ENCODE data around the gene GALNT9.
"Not testable (repeated sequence)": the region's sequence is repeated elsewhere in the genome, so short reads cannot be mapped to it uniquely, and the experiment has no call there.

The GALNT9 gene

DNA sequence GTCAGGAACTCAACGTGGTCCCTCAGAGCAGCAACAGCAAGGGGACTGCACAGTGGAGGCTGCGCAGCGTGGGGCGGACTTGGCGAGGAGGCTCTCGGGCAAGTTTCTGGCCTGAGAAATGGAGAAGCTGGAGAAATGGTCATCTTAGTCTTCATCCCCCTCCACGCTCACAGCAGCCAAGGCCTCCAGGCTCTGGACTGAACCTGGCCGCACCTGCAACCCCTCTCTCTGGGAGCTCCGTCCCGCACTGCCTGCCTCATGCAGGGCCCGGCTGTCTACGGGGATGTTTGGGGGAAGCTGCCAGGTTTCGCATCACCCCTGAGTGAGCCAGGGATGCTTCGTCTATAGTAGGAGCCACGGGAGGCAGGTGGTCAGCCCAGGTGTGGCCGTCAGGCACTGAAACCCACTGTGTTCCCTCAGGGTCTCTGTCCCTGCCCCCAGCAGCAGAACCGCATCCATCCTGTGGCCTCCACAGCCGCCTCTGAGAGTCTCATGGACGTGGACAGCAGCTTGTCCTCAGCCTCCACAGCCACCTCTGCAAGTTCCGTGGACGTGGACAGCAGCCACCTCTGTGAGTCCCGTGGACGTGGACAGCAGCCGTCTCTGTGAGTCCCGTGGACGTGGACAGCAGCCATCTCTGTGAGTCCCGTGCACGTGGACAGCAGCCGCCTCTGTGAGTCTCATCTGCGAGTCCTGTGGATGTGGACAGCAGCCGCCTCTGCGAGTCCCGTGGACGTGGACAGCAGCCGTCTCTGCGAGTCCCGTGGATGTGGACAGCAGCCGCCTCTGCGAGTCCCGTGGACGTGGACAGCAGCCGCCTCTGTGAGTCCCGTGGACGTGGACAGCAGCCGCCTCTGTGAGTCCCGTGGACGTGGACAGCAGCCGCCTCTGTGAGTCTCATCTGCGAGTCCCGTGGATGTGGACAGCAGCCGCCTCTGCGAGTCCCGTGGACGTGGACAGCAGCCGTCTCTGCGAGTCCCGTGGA, 29.1 kb upstream of the GALNT9 start:
- ATAC-seq, result not testable (repeated sequence)

DNA sequence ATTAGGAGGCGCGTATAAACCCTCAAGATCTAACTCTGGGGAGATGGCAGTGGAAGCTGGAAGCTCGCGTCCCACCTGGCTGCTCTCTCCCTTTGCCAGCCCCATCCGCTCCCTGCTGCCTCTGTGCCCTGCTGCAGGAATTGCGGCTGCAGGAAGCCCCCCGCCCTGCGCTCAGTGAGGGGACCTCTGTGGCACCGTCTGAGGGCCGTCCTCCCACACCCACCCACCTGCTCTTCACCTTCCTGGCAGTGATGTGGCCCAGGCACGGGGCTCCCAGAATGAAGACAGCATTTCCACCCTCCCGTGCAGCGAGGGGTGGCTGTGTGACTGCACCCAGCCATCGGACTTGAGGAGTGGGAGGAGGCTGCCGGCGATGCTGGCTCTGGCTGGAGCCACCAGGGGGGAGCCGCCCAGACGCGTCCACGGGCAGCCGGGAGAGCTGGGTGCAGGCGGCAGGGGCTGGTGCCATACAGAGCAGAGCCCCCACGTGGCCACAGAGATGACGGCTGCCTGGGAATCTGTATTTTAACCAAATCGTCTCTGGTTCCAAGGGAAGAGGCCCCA, 28.3 kb upstream of the GALNT9 start:
- ATAC-seq, result no peak

DNA sequence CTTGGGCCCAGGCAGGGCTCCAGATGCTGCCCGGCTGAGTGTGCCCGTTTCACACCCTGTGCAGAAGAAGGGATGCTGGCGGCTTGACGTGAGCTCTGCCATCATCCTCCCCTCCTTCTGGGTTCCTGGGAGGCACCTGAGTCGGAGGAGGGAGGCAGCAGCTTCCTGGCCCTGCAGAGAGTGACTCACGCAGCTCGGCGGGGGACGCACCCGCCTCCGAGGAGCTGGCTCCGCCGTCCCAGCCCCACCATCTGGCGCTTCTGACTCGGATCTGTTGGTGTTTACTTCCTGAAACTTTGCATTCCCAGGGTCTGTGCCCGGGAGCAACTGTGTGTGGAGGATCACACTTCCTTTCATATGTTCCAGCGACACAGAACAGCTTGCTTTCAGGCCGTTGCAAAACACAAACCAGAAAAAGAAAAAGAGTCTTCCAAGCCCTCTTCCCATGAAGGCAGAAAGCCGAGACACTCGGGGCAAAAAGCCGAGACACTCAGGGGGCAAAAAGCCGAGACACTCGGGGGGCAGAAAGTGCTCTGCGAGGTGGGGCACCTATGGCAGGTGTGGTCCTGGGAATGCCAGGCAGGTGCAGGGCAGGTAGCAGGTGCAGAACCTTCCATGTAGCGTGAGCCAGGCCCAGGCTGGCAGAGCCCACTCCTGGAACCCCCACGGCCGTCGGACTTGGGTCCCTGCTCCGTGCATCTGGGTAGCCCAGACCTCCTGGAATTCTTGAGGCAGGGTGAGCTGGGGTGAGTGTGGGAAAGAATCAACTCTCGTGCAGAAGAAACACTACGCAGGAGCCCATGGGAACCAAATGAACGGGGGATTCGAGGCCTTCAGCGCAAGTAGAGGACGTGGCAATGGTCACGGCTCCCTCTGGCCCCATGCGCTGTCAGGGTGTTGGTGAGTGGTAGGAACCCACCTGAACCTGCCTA, 27.6 kb upstream of the GALNT9 start:
- no peak for ATAC-seq

DNA sequence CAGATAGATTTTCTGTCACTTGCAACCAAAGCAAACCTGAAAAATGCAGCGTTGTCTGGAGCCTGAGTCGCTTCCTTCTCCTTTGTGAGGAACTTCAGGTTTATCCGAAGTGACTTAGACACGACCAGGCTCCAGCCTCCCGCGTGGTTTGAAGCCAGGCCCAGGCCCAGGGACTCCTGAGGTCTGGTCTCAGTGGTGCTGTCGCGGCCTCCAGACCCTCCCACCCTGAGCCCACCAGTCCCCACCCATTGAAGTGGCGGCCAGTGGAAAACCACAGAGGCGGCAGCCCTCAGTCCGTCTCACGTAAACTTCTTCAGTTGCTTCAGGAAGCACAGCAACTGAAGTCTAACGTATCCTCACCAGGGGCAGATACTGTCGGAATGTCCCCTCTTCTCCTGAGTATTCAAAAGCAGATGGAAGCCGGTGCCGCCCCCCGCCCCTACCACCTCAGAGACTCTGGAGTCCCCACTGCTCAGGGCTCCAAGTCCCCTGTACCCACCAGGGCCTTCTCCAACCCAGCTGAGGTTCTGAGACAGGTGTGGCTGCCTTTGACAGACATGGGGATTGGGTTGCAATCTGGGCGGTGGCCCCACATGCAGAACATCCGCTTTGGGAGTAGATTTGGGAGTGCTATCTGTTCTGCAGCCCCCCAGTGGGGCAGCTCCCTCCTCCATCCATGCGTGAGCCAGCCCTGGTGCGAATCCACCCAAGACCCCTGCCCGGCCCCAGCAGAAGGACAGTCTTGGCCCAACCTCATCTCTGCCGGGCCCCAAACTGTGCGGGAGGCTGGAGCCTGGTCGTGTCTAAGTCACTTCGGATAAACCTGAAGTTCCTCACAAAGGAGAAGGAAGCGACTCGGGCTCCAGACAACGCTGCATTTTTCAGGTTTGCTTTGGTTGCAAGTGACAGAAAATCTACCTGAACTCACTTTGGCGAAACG, 26.6 kb upstream of the GALNT9 start:
- ATAC-seq, result no peak

DNA sequence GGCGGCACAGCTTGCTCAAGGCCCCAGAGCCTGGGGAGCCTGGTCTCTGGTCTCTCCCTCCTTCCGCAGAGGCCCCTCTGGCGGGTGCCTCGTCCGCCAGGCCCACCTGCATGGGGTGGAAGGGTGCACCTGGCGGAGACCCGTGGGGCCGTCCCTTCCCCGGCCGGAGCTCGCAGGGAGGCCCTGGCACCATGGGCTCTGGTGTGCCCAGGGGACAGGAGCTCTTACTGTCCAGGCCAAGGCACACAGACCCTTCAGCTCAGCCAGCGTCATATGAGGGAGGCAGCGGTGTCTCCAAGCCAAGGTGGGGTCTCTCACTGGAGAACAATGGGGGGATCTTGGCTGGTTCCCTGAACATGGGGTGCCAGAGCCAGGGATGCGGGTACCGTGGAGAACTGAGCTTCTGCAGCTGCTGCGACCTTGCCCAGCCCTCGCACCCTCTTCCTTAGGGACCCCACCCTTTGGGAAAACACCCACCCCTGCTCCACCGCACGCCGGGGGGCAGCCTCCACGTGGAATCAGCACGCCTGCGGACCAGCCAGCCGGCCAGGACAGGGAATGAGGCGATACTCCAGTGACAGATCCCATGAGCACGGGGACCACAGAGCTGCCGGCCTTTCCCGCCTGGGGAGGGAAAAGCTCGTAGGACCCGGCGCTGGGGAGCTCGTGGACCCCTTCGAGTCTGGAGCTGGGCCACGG, 25.7 kb upstream of the GALNT9 start:
- ATAC-seq, result no peak

DNA sequence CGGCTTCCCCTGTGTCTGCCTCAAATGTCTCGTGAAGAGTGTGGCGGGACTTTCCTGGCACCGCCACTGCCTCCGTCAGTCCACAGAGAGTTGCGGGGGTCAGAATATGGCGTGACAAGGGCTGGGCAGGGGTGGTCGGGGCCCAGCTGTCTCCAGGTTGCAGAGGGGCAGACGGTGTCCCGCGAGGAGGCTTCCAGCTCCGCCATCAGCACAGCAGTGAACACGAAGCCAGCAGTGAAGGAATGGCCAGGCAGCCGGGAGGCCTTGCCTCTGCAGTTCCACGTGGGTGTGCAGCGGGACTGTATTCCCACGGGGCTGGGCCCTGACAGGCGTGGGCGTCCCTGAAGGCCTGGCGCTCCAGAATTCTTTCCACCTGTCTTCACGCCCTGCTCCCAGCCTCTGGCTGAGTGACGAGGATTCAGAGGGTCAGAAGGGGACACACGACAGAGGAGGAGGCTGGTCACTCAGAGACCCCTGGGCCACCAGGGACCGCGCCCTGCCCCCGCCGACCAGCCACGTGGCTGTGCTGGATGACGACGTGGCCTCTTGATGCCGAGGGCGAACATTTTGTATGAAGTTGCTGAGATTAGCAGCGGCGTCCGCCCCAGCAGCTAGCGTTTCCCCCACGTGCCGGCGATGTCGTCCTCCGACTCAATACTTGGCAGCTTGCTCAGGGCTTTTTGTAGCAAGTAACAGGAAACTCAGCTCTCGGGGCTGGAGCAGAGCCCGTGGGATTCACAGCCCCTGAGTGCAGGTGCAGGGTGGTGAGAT, 25.0 kb upstream of the GALNT9 start:
- ATAC-seq, result no peak

DNA sequence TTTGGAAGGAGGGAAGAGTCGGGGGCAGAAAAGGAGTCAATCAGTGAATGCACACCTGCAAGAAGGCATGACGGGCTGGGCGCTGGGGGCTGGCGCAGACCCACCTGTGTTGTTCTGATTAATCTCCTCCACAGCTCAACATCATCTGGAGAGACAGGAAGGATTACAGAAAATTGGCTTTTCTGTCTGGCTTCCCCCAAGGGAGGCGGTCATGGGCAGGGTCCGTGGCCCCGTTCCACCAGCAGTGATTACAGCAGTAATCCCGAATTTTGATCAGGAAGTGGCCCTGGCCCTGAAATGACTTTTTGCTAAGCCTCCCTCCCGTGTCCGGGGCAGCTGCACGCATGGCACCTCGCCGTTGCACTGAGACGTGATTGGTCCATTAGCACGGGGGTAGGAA, 24.4 kb upstream of the GALNT9 start:
- no peak for ATAC-seq

DNA sequence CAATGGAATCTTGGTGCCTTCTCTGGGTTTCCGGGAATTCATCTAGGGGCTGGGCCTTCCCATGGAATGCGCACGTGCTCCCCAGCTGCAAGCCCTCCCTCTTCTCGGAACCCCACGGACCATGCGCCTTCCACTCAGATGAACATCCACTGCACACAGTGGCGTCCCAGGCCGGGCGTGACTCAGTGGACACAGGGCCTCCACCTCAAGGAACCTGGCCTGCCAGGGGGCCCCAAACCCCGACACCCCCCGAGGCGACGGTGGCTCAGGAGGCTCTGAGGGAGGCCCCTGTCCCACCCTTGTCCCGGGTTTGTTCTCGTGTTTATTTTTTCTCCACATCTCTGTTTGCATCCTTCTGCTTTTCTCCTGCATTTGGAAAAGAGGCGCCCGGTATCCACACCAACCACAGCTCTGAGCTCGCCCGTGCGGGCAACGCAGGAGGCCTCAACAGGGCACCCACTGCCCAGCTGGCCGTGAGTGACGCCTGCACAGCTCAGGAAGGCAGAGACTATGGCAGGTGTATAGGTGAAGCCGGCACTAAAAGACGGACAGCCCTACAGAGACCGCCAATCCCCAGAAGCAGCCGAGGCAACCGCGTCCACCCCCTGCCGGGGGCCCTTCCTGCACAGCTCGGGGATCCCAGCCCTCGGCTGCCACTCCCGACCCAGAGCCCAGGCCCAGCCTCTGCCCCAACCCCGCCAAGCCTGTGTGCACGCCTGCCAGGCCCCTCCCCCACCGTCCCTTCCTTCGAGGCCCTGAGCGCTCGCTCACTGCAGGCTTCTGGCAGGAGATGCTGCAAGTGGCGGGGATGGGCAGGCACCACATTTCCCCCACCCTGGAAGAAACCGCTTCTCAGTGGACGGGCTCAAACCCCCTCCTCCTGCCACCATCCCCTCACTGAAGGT, 23.8 kb upstream of the GALNT9 start:
- ATAC-seq, result no peak

DNA sequence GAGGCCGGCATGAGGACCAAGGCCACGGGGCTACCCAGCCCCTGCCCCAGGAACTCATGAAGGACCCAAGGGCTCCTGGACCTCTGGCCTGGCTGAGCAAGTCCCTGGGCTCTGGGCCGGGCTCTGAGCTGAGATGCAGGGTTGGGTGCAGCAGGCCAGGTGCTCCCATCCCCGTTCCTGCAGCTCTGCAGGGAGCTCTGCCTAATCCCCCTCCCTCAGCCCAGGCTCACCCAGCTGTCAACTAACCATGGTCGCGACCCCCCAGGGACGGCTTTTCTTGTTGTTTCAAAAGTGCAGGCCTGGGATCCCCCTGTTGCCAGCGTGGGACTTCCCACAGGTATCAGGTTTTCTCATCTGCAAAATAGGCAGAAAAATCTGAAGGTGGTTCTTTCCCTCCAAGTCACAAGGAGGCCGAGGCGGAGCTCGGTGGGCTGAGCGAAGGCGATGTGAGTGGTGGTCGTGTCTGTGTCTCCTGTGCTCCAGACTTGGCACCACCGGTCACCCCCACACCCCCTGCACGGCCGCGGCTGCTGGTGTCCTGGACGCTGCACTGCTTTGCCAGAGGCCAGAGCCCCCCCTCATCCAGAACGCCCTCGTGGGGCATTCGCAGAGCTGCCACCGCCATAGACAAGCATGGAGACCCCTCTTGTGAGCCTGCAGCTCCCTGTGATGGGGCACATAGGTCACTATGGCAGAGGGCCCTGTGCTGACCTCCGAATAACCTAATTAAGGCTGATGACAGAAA, 22.5 kb upstream of the GALNT9 start:
- ATAC-seq, result no peak

DNA sequence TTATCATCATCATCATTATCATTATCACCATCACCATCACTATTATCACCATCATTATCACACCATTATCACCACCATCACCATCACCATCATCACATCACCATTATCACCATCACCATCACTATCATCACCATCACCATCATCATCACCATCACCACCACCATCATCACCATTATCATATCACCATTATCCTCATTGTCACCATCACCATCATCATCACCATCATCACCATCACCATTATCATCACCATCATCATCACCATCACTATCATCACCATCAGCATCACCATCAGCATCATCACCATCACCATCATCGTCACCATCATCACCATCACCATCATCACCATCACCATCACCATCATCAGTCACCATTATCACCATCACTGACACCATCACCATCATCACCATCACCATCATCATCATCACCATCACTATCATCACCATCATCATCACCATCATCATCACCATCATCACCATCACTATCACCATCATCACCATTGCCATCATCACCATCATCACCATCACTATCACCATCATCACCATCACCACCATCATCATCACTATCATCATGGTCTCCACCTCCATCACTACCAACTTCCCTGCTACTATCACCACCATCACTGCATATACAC, 20.2 kb upstream of the GALNT9 start:
- ATAC-seq, result no peak

DNA sequence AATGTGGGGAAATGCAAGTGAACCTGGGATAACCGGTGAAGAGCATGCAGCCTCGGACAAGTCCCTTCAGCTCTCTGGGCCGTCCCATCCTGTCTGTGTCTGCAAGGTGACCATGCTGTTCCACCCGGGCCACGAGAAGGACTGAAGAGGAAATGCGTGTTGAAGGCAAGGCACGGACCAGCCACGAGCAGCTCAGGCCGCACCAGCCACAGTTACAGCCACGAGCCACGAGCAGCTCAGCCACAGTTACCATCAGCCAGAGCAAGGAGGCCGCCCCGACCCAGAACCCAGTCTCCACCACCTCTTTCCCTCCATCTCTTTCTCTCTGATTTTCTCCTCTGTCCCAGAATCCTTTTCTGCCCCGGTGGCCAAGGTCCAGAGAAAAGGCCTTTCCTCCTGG, 18.8 kb upstream of the GALNT9 start:
- no peak for ATAC-seq

DNA sequence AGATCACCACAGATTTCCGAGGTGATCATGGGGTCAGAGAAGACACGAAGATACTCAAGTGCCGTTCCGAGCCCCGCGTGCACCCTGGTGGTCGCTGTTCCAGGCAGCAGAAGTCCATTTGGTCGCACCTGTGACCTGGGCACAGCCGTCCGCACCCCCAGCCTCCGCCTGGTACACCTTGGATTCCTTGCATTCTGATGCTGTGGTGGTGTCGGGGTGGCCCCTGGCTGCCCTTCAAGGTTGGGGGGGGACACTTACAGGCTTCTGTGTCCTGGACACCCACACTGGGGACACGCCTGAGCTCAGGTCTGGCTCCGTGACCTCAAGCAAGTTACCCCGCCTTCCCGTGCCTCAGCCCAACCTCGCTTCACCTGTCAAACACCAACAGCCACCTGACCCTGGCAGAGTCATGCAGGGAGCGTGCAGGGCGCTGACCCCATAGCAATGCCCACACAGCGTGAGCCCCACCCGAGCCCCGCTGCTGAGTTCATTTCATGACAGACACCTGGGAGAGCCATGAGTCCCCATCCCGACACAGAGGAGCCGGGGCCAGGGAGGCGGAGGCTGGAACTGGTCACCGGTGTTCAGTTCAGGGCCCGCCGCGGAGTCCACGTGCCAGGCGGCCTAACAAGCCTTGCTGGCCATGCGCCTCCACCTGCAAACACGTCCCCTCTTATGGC, 17.9 kb upstream of the GALNT9 start:
- no peak for ATAC-seq

DNA sequence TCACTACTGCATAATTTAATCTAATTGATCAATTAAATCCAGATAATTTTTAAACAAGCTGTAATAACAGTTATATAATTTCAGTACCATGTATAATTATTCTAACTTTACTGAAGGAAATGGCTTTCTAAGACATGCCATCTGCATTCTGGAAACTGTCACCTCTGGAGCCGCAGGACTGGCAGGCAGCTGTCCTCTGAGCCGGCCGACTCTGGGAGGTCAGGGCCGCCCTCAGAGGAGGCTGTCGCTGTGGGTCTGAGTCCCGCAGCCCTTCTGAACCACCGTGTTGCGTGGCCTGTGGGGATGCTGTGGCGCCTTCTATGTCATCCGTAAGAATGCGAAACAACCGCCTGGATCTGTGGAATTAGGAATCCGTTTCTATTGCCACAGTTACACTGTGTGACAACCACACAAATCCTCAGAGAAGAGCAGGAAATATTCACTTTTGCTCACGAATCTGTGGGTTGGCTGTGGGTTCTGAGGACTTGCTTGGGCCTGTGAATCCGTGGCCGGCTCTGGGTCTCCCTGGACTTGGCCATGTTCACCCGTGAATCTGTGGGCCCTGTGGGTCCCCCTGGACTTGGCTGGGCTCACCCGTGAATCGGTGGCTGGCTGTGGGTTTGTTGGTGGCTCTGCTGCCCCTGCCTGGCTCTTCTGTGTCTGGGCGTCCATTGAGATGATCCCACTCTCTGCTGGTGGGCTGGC, 17.2 kb upstream of the GALNT9 start:
- no peak for ATAC-seq

DNA sequence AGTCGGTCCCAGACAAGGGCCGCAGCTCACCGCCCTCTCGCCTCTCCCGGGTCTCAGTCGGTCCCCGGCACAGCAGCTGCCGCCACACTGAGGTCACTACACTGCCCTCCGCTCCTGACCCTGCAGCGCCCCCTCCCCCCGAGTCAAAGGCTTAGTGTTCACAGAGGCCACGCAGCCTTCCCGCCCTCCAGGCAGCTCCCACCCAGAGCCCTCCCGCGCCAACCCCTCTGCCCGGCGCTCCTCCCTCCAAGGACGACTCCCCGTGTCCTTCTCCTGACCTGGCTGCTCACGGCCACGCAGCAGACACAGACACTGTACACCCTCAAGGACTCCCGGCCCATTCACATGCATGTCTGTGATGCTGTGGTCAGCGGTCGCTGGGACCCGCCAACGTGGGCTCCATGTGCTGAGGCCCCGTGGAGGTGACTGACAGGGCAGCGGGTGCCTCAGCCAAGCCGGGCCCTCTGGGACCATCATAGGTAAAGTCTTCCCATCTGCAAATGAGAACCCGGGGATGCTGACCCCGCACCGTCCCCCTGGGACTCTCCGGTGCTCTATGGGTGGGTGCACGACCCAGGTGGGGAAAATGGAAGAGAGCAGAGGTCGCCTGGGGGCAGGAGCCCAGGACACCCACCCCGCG, 16.3 kb upstream of the GALNT9 start:
- ATAC-seq, result no peak

DNA sequence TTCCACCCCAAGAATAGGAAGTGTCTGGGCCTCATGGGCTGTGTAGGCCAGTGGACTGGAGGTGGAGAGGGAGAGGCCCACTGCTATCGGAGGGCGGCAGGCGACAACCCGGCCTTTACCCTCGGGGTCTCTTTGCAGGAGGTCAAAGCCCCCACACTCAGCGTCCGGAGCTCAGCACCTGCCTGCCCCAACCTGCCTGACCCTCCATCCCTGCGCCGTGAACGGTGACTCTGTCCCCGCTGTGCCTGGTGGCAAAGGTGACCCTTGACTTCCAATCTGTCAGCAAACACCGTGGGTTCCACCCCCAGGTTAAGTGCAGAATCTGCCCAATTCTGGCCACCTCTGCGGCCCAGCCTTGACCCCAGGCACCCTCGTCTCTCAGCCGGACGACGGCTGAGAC, 15.7 kb upstream of the GALNT9 start:
- ATAC-seq, result no peak

DNA sequence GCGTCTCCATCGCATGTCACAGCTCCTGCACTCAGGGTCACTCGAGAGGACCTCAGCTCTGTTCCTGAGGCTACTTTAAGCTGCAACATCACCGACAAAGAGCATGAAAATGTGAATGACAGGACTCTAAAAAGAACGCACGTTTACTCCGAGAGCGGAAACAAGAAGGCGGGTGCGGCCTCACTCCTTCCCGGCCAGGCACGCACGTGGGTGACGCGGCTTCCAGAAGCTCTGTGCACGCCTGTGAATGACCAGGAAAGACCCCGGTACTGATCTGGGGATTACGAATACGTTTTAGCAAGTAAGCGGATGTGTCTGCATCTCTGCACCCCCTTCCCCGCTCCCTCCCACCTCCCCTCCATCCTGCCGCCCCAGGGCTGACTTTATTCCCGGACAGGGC, 15.2 kb upstream of the GALNT9 start:
- ATAC-seq, result no peak

Measured in activated CD4-positive, CD25-positive, alpha-beta regulatory T cell treated with anti-CD3 and anti-CD28 coated beads, Interleukin-2, amount 50 U/mL, for 24 hours (primary cell).